K562 (cell line): Measurements from ENCODE around the gene MCEMP1.

ENCODE experiments used
- C11orf30 ChIP-seq: fragments of 450-650 bp; IDR thresholded peaks from 2 replicates; pipeline ENCODE4 v1.6.1; 2016; ENCODE audit warnings: low read depth, mild to moderate bottlenecking
- HIVEP1 ChIP-seq: fragments of 250-450 bp; sonication (Bioruptor Pico); IDR thresholded peaks from 2 replicates; pipeline ENCODE4 v1.4.0; 2020; ENCODE audit warnings: mild to moderate bottlenecking
- MXI1 ChIP-seq: IDR thresholded peaks from 2 replicates; pipeline ENCODE4 v1.6.1; 2011; ENCODE audit warnings: low read depth, mild to moderate bottlenecking, improper control_type of control experiment, low read length
- SAFB ChIP-seq: fragments of 200-400 bp; formaldehyde crosslinking; IDR thresholded peaks from 2 replicates; pipeline ENCODE4 v1.6.1; 2017; ENCODE audit warnings: low read depth, low read length, borderline replicate concordance
- U2AF1 ChIP-seq: fragments of 200-400 bp; formaldehyde crosslinking; optimal IDR thresholded peaks from 2 replicates; pipeline ENCODE3; 2017; ENCODE audit warnings: mild to moderate bottlenecking, low read depth, low read length, moderate library complexity
- TF ChIP-seq, protein P1 (sequence below), 3 experiments: fragments of 200-800 bp in 1 of 3; fragments of 250-450 bp in 1 of 3; fragments of 450-650 bp in 1 of 3; sonication (Bioruptor Pico) in 1 of 3; sonication (Bioruptor generic) in 1 of 3; formaldehyde crosslinking in 1 of 3; IDR thresholded peaks; 2 replicates each; pipeline versions ENCODE4 v1.6.1 to v1.8.0; 2016 to 2022; ENCODE audit warnings: mild to moderate bottlenecking in 2 of 3, missing genetic modification characterization in 2 of 3, missing compliant biosample characterization in 1 of 3, moderate library complexity in 1 of 3

DNA sequence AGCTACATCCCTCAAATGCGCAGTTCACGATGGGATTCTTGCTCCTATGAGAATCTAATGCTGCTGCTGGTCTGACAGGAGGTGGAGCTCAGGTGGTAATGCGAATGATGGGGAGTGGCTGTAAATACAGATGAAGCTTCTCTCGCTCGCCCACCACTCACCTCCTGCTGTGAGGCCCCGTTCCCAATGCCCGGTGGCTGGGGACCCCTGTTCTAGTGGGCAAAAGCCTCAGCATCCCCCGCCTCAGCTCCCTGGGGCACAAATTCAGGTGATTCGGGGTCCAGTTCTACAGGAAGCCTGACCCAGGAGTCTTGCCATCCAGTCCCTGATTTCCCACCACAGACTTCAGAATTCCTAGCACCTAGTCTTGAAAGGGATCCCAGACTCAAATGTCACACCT is 4.4 kb upstream of the MCEMP1 start:
- no peak for TF ChIP-seq SAFB
- TF ChIP-seq, protein P1, sequence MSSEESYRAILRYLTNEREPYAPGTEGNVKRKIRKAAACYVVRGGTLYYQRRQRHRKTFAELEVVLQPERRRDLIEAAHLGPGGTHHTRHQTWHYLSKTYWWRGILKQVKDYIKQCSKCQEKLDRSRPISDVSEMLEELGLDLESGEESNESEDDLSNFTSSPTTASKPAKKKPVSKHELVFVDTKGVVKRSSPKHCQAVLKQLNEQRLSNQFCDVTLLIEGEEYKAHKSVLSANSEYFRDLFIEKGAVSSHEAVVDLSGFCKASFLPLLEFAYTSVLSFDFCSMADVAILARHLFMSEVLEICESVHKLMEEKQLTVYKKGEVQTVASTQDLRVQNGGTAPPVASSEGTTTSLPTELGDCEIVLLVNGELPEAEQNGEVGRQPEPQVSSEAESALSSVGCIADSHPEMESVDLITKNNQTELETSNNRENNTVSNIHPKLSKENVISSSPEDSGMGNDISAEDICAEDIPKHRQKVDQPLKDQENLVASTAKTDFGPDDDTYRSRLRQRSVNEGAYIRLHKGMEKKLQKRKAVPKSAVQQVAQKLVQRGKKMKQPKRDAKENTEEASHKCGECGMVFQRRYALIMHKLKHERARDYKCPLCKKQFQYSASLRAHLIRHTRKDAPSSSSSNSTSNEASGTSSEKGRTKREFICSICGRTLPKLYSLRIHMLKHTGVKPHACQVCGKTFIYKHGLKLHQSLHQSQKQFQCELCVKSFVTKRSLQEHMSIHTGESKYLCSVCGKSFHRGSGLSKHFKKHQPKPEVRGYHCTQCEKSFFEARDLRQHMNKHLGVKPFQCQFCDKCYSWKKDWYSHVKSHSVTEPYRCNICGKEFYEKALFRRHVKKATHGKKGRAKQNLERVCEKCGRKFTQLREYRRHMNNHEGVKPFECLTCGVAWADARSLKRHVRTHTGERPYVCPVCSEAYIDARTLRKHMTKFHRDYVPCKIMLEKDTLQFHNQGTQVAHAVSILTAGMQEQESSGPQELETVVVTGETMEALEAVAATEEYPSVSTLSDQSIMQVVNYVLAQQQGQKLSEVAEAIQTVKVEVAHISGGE (CRISPR knock-in tag; IDR thresholded peaks at IDR 0.05) = no peak
- no peak for TF ChIP-seq HIVEP1 (CRISPR knock-in tag)
- TF ChIP-seq U2AF1 = no peak
- no peak for TF ChIP-seq C11orf30
- no peak for TF ChIP-seq MXI1
